ENCODE data around the gene TBC1D10B.
"Not testable (repeated sequence)": the region's sequence is repeated elsewhere in the genome, so short reads cannot be mapped to it uniquely, and the experiment has no call there.

TBC1D10B gene

GRCh38 chr16:30324220-30324619, 46.1 kb downstream of the TBC1D10B start:
- not testable (repeated sequence) for DNase-seq

GRCh38 chr16:30318647-30319046, 51.6 kb downstream of the TBC1D10B start:
- DNase-seq: not testable (repeated sequence)

- not testable (repeated sequence) for DNase-seq
Observed at GRCh38 chr16:30310937-30311336, 59.4 kb downstream of the TBC1D10B start.

GRCh38 chr16:30309255-30309654, 61.0 kb downstream of the TBC1D10B start:
- DNase-seq: not testable (repeated sequence)
